Fibroblast of villous mesenchyme (primary cell): ENCODE data around the gene SLC8A1. TPM values are rescaled to one million over a fixed set of nuclear protein-coding genes. Genes with fewer than 3 reads are reported as not detected.

Source experiments
- DNase-seq: peaks from one replicate; pipeline ENCODE4 v3.0.0-alpha.2; 2010; ENCODE audit warnings: low read depth
- H3K4me3 ChIP-seq: 2 replicates; pipeline ENCODE4 v1.5.1; 2011; ENCODE audit warnings: low read depth, mild to moderate bottlenecking, low read length
- total RNA-seq: library from RNA; depleted of rRNA; stranded (reverse); fragments of >200 nt; gene quantifications from 2 replicates; pipeline ENCODE4 v1.2.3, GENCODE V29; 2012
- TF ChIP-seq, protein P1 (sequence below): IDR thresholded peaks from 2 replicates; pipeline ENCODE4 v1.5.1; 2012; ENCODE audit warnings: low read depth, mild to moderate bottlenecking, low read length; ENCODE audit not compliant: insufficient read depth

SLC8A1 gene
- total RNA-seq, 1 donor, result 98.9 TPM

DNA sequence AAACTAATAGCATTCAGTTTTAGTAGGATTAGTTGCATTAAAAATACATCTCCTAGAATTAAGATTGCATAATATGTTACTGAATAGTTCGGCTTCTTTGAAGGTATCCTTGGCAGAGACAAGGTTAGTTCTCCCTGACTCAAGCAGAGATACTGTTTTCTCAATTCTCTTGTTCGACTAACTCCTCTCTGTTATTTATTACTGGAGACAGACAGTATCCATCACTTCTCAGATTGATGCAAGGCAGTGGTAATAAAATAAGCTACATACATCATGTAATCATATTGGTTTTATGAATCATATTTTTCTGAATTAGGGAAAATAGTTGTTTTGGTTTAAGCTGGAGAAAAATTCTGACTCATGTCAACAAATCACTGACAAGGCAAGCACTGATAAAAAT lies 134.8 kb downstream of the SLC8A1 start:
- no peak overlapping the region for H3K4me3 ChIP-seq
- TF ChIP-seq, protein P1, sequence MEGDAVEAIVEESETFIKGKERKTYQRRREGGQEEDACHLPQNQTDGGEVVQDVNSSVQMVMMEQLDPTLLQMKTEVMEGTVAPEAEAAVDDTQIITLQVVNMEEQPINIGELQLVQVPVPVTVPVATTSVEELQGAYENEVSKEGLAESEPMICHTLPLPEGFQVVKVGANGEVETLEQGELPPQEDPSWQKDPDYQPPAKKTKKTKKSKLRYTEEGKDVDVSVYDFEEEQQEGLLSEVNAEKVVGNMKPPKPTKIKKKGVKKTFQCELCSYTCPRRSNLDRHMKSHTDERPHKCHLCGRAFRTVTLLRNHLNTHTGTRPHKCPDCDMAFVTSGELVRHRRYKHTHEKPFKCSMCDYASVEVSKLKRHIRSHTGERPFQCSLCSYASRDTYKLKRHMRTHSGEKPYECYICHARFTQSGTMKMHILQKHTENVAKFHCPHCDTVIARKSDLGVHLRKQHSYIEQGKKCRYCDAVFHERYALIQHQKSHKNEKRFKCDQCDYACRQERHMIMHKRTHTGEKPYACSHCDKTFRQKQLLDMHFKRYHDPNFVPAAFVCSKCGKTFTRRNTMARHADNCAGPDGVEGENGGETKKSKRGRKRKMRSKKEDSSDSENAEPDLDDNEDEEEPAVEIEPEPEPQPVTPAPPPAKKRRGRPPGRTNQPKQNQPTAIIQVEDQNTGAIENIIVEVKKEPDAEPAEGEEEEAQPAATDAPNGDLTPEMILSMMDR, result no peak
- peak; percentile 12 for DNase-seq

DNA sequence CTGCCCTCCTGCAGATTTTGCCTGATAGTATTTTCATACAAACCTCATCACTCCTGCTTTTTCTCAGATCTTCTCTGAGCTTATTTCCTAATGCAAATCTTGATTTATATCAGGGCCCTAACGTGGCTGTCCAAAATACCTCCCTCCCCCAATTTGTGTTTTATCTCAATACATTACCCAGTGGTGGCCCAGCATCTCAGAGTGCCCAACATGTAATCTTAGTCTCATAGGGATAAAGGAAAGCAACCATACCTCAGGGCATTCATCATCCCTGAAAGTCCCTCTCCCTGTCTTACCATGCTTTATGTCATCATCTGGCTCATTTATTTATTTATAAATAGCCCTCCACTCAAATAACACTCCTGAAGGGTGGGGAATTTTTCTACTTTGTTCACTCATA lies 135.3 kb downstream of the SLC8A1 start:
- TF ChIP-seq, protein P1, result no peak

DNA sequence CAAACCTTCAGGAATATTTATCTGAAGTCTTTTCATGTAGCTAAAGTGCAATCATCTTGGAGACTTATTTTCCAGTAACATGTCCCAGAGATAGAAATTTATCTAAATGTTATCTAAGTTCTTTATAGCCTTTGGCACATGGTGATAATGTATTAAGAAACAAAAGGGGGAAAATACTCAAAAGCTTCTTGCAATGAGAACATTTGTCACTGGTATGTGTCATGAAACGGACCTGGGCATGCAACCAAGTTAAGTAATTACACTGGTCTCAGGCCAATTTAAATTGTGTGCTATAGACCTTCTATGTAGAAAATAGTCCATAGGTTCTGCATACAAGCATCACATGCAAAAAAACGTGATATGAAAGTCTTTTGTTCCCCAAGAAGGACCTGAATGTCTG lies 136.2 kb downstream of the SLC8A1 start:
- peak; percentile 15 for DNase-seq
- no peak overlapping the region for H3K4me3 ChIP-seq
- TF ChIP-seq, protein P1, result no peak

More for the DNA sequence above, 135.3 kb downstream of the SLC8A1 start:
- no peak for DNase-seq
- H3K4me3 ChIP-seq, result no peak overlapping the region

DNA sequence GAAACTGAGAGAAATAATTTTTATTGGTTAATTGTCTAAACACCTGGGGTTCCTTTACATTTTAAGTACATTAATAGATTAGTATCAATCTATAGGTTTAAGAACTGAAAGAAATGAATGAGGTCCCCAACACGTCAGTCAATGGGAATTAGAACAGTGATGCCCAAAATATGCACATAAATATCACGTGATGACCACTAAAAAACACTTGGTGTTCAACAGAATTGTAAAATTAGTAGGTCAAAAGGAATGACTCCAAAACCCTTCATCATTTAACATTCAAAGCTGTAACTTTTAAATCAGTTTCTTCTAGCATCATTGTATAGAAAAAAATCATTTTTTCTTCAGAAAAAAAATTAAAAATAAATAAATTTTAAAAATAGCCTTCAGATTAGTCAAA lies 140.9 kb downstream of the SLC8A1 start:
- DNase-seq, result no peak
- TF ChIP-seq, protein P1, result no peak
- H3K4me3 ChIP-seq, result no peak overlapping the region

DNA sequence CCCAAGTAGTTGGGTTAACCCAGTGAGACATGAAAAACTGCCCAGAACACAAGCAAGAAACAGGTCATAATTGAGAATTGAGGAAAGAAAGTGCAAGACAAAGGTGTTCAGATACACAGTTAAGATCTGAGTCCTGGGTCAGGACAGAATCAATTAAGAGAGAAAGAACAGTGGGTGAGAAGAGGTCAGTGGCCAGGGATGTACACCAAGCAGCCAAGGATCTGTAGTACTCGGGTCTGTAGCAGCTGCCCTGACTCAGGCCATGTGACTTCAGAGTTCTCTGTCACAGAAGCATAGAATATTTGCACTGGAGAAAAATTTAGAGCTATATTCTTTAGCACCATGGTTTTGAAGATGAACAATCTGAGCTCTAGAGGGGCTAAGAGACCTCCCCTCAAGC lies 141.6 kb downstream of the SLC8A1 start:
- TF ChIP-seq, protein P1, result no peak
- no peak for DNase-seq
- no peak overlapping the region for H3K4me3 ChIP-seq

DNA sequence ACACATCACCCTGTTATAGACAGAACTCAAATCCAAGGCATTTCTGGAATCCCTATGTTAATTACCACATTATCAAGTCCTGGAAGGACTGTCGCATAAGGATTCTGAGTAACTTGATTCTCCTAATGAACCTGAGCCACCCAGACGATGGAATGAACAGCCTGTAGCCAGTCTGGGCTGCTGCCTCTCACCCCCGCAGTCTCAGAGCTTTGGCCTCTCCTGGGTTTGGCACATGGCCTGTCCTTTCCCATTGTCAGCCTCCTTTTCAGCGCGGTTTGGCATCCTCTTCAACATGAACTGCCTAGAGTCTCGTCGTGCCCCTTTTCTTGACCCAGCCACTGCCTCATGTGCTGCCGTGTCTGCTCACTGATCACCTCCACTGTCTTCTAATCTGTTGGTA lies 147.6 kb downstream of the SLC8A1 start:
- no peak for DNase-seq
- TF ChIP-seq, protein P1, result no peak

DNA sequence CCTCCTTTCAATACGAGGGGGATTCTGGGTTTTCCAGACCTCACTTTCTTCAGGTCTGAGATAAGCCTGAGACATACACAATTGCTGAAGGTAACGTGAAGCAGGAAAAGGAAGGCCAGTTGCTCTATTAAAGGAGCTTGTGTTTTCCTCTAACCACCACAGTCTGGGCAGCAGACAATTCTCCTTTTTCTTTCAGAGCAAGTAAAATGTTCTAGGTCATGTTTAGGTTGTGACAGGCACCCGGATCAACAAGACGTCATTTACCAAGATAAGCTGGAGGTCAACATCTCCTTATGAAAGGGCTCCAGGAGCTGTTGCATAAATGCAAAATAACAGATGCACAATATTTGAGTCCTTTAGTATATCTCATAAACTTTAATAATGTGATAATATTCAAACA lies 148.1 kb downstream of the SLC8A1 start:
- H3K4me3 ChIP-seq, result no peak overlapping the region
- TF ChIP-seq, protein P1, result no peak

More for the DNA sequence above, 147.6 kb downstream of the SLC8A1 start:
- no peak overlapping the region for H3K4me3 ChIP-seq

More for the DNA sequence above, 148.1 kb downstream of the SLC8A1 start:
- DNase-seq, result no peak
